ENCODE data around the gene CTNNBL1. TPM values are rescaled to one million over a fixed set of nuclear protein-coding genes. Genes with fewer than 3 reads are reported as not detected.

CTNNBL1 gene
- total RNA-seq, 4 donors from 2014 or later = 35.9 to 53.1 (median 39.2) TPM

- TF ChIP-seq CTCF (IDR thresholded peaks at IDR 0.05; ENCODE audit: low read depth) = no peak
Observed at GRCh38 chr20:37841971-37842370, 148.1 kb downstream of the CTNNBL1 start.

- no peak for TF ChIP-seq CTCF (IDR thresholded peaks at IDR 0.05; ENCODE audit: low read depth)
Observed at GRCh38 chr20:37845241-37845681, 151.4 kb downstream of the CTNNBL1 start.

GRCh38 chr20:37845878-37846277 lies 152.0 kb downstream of the CTNNBL1 start:
- no peak for TF ChIP-seq CTCF (IDR thresholded peaks at IDR 0.05; ENCODE audit: low read depth)

GRCh38 chr20:37846573-37846972 lies 152.7 kb downstream of the CTNNBL1 start:
- no peak for TF ChIP-seq CTCF (IDR thresholded peaks at IDR 0.05; ENCODE audit: low read depth)

GRCh38 chr20:37848706-37849105 lies 154.9 kb downstream of the CTNNBL1 start:
- TF ChIP-seq CTCF (IDR thresholded peaks at IDR 0.05; ENCODE audit: low read depth) = no peak

- TF ChIP-seq CTCF (IDR thresholded peaks at IDR 0.05; ENCODE audit: low read depth) = no peak
Observed at GRCh38 chr20:37849156-37849555, 155.3 kb downstream of the CTNNBL1 start.

GRCh38 chr20:37849566-37849965 lies 155.7 kb downstream of the CTNNBL1 start:
- TF ChIP-seq CTCF (IDR thresholded peaks at IDR 0.05; ENCODE audit: low read depth) = no peak

Measured in subcutaneous adipose tissue (tissue), 4 donors.